T-helper 2 cell treated with Interferon-gamma antibody and Interleukin-4, amounts not matched to agents 5 μg/mL and 100 μg/mL, for 36 hours (primary cell): ENCODE results near the gene COPS6.

ENCODE experiments used
- DNase-seq: peaks from one replicate; pipeline ENCODE4 v3.0.0; 2021; ENCODE audit warnings: low spot score
- H3K27ac Mint-ChIP-seq: one replicate; pipeline ENCODE4 v1.8.0; 2021; ENCODE audit warnings: mild to moderate bottlenecking, mixed read lengths
- H3K27me3 Mint-ChIP-seq: one replicate; pipeline ENCODE4 v1.8.0; 2021; ENCODE audit warnings: low read depth, mixed read lengths
- H3K36me3 Mint-ChIP-seq: one replicate; pipeline ENCODE4 v1.8.0; 2021; ENCODE audit warnings: low read depth, mixed read lengths
- H3K4me1 Mint-ChIP-seq: one replicate; pipeline ENCODE4 v1.8.0; 2021; ENCODE audit warnings: low read depth, mixed read lengths
- H3K4me3 Mint-ChIP-seq: one replicate; pipeline ENCODE4 v1.8.0; 2022; ENCODE audit warnings: mild to moderate bottlenecking, moderate library complexity, mixed read lengths
- H3K9me3 Mint-ChIP-seq: one replicate; pipeline ENCODE4 v1.8.0; 2021; ENCODE audit warnings: mixed read lengths

COPS6 gene

DNA sequence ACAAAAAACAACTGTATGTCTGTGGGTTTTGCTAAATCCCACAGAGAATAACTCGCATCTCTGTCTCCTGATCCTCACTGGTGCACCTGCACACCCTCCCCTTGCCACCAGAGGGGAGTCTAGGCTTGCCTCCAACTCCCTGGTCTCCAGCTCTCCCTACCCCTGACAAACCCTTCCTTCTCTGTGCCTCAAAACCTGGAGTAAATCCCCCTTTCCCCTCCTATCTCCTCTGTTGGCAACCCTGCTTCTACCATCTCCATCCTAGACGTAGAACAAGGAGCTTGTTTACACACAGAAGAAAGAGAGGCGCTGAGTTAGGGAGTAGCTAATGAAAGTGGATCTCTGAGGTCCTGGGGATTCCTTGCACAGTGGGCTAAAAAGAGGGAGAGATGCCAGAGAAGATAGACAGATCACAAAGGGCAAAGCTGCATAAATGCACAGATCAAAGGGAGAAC lies 44.0 kb downstream of the COPS6 start:
- Mint-ChIP-seq H3K27me3 (peaks cover 2% of the 10 kb centered on the region), H3K4me1 (peaks cover 10% of the 10 kb centered on the region), H3K36me3 (no peaks in the 10 kb centered on the region), H3K27ac (no peak overlapping the region), H3K9me3 (no peaks in the 10 kb centered on the region), H3K4me3 (no peak overlapping the region)
- DNase-seq, result peak; percentile 54

DNA sequence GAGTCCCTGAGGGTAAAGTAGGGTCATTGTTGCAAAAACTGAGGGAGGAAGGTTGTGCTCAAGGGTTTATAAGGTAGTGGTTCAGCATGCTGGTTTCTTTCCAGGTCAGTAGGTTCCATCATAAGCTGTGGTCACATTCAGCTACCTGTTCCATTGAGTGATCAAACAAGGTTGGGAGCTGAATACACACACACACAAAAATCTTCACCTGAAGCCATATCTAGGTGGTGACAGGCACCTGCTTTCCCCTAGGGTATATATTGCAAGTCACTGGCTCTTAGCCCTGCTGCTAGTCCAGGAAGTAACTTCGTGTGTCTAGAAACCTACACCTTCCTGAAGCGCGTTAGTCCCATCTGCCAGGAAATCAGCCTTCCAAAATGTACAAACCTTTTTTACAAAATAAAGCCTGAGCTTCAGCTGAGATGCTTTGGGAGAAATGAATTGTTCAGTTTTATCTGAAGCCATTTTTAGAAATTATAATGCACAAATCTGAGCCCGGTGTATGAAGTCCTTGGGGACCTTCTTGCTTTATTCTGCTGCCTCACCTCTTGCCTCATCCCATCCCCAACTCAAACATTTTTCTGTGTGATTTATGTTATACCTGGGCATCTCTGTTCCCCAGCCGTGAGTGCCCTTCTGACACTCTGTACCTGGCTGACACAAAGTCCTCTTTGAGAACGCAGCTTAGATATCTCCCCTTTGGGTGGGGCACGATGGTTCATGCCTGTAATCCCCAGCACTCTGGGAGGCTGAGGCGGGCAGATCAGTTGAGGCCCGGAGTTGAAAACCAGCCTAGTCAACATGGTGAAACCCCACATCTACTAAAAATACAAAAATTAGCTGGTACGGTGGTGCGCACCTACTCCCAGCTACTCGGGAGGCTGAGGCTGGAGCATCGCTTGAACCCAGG lies 49.3 kb downstream of the COPS6 start:
- no peaks in the 10 kb centered on the region for H3K9me3 Mint-ChIP-seq
- H3K36me3 Mint-ChIP-seq, result no peaks in the 10 kb centered on the region
- H3K27me3 Mint-ChIP-seq, result peaks cover 2% of the 10 kb centered on the region
- peak overlapping the region; percentile 56 for H3K27ac Mint-ChIP-seq
- H3K4me3 Mint-ChIP-seq, result no peak overlapping the region
- peaks cover 16% of the 10 kb centered on the region for H3K4me1 Mint-ChIP-seq
- no peak for DNase-seq

DNA sequence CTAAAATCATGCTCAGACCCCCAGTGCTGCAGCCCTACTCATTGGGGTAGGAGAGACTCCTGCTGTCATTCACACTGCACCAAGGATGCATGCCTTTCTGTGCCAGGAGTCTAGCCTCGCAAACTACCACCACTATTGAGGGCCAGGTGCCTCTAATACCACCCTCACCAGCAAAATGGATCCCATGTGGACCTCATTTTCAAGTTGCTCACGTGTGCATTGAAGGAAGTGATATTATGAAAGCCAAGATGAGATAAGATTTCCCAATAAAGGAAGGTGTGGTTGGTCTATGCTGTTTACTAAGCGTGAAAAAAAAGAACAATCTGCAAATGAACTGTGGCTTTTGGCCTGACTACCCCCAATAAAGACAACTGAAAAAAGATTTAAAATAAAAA lies 52.8 kb downstream of the COPS6 start:
- Mint-ChIP-seq H3K4me1 (peaks cover 18% of the 10 kb centered on the region), H3K36me3 (no peaks in the 10 kb centered on the region), H3K27ac (peak overlapping the region; percentile 34), H3K9me3 (no peaks in the 10 kb centered on the region), H3K27me3 (no peaks in the 10 kb centered on the region), H3K4me3 (no peak overlapping the region)
- DNase-seq, result no peak
